Stimulated activated CD8-positive, alpha-beta memory T cell treated with anti-CD3 and anti-CD28 coated beads, Interleukin-4, amount 100 ng/mL, for 1 hour (primary cell): ENCODE results near the gene ALCAM.

Experiments
- DNase-seq, 2 donors: peaks; one replicate each; pipeline ENCODE4 v3.0.0-alpha.2; 2020; ENCODE audit warnings: low read depth in 2 of 2, low spot score in 1 of 2

The ALCAM gene

DNA sequence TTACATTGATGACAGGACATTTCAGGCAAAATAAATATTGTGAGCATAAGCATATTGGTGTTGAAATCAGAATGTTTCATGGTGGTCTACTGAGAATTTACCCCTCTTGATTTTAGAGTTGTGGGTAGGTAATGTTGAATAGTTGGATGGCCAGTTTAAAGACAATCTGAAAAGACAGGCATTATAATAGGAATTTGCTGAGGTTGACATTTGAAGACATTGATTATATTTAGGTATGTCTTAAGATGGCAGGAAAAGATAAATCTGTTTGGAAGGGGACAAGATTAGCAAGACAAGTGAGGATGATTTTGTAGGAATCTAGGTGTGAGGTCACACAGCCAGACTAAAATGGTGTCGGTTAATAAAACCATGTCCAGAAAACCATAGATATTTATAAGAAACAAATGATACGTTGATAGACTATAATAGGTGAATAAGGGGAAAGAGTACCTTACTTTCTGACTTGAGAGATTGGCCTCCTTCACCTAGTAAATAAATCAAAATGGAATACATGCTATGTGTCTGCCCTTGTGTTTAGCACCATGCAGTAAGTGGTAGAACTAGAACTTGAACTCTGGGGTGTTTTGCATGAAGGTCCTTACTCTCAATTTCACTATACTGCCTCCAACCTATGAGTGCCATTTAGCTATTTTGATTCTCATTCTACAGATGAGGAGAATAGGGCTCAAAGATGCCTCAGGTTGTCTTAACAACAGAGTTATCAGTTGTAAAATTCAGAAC is 57.9 kb downstream of the ALCAM start:
- no peak for DNase-seq

DNA sequence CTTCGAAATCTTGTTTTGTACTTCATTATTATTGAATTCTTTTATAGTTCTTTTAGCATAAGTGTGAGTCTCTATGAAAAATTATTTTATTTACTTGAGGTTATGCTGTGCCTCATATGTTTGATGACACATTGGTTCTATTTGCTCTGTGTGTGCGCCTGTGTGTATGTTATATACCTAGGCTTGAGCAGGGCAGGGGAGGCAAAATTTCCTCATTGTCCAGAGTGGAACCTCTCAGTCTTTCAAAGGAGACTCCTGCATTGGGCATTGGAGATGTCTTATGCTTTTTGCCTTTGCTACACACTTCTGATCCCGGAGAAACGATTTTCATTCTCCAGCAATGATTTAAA is 58.4 kb downstream of the ALCAM start:
- no peak for DNase-seq

DNA sequence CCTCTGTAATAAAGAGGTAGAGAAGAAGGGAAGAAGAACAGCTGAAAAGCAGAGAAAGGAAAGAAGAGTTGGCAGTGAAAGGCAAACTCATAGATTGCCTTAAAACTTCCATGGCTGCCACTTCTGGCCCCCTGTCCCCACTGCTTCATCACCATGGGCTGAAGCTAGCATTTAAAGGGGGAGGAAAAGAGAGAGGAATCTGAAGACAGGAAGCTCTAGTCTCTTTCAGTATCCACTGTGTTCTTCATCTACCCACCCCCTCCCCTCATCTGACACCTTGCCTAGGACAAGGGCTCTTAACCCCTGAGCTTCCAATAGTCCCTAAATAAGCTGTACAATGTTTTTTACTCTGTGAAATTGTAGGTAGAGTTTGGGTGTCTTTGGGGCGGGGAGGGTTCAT is 60.6 kb downstream of the ALCAM start:
- no peak for DNase-seq

DNA sequence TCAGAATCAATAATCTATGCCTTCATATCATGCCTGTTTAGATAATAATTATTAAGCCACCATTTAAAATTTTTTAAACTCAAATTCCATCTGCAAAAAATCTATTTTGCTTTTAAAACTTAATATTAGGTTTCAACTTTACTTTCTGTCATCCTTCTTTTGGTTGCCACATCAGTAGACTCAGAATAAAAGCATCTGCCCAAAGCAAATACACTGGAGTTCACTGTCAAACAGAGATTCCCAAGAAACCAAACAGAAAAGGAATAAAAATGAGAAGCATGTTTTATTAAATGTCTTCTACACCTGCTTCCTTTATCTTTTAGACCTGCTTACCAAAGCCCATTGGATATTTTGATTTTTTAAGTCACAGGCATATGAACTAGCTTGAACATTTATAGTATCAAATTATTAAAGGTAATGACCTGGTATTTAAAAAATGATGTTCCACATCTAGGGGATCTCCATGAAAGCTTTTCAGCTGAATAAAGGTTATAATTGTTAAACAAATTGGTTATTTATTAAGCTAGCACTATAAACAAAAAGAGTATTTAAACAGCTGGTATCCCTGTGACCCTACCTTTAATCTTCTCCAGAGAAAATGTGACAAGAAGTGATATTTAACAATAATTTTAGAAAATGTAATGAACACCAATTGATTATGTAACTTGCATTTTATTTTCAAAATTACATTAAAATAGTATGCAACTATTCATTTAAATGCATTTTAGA is 62.5 kb downstream of the ALCAM start:
- DNase-seq: no peak

DNA sequence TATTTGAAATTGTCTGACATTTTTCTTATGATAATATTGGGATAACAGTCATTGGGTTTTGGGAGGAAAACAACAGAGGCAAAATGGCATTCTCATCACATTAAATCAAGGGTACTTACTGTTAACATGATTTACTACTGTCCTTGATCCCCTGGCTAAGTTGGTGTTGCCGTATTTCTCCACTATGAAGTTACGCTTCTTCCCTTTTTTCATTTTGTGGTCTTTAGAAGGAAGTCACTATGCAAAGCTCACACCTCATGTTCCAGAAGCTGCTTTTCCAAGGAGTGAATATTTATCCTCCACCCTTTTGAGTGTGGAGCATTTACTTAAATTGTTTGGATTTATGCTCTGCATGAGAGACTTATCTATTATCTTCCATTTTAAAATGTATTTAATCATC is 63.7 kb downstream of the ALCAM start:
- DNase-seq: no peak

DNA sequence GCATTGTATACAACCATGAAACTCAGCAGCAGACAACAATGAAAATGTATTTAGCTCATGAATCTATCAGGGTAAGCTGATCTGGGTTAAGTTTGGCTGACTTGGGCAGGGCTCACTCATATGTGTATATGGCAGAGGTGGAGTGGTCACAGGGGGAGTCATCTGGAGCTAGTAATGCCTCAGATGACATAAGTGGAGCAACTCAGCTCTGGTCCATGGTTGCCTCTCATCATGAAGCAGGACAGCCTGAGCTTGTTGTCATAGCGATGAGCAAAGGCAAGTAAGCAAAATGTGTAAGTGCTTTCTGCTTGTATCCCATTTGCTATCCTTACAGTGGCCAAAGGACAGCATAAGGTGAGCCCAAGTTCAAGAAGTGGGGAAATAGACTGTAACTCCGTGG is 64.5 kb downstream of the ALCAM start:
- no peak for DNase-seq

DNA sequence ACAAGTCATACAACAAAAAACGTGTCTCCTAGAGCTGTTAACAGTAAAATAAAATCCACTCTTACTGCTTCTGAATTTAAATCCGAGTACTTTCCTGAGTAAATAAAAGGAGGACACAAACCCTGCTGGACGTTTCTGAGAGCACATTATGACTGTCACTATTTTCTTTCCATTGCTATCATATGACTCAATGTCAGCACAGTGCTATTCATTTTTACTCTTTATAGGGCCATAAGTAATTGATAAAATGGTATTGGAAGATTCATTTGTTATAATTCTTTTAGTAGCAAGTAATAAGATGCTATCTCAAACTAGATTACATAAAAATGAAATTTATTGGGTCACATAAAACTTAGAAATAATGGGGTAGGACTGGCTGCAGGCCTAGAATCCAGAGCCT is 68.6 kb downstream of the ALCAM start:
- DNase-seq: no peak

DNA sequence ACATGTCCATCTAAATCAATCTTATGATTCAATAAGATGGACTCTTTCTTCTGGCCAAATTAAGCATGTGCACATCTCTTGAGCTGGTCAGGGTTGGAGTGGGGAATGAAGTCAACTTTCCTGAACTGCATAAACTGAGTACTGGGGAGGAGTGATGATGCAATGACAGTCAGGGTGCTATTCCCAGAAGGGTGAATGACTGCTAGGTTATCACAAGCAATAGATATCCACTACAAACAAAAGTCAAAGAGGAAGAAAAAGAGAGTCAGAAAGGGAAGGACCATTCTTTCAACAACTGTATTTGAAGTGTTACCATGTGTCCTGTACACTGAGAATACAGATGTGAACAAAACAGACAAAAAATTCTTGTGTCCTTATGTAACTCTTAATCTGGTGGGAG is 70.0 kb downstream of the ALCAM start:
- no peak for DNase-seq

DNA sequence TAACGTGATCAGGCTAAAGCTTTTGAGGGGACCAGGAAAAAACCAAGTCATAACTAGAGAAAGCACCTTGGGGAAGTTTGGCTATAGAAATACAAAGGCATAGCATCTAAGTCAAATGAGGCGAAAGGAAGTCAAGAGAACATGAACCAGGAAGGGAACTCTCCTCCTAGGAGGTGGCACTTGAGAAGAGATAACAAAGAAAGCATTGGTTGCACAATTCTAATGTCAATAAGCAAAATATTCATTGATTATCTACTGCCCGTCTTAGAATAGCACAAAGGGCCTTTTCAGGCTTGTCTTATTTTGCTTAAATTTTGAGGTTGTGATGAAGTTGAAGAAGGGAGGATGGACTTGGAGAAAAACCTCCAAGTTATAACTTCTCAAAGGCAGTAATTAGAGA is 73.4 kb downstream of the ALCAM start:
- no peak for DNase-seq

DNA sequence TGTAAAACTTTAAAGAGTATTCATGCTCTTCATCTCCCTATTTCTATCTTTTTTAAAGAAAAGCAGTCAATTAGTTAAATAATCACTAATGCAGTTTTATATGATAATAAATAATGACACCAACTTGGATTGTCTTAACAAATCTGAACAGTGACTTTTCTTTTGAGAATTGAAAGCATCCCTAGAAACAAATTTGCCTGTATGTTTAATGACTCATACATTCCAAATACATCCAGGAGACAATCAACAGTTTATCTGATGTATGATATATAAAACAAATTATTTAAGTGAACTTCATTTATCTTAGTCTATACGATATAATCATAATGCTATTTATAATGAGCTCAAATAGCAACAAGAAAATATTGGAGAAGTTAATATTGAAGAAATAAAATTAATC is 78.0 kb downstream of the ALCAM start:
- no peak for DNase-seq

DNA sequence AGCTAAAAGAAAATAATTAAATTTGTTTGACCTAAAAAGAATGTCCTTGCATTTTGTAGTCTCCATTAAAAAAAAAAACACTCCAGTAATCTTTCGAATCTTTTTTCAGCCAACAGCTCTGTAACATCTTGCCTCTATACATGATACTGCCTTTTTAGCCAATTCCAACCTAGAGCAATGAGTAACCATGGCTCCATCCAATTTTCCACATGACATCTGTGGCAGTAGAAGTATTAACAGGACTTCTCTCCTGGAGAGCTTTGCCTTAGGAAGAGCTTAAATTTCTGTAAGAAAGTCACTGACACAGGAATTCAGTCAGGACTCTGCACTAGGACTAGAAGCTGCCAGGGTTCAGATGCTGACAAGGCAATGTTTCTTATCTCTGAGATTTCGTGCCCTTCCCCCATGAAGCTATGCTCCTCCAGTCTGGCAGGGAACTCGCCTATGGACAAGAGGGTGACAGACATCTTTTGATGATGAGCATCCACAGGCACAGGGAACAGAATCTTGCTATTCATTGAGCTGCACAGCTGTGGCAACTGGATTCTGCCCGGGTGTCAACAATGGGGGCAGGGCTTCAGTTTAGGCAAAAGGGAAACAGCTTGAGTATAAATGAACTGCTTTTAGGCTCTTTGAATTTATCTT is 81.8 kb downstream of the ALCAM start:
- no peak for DNase-seq

DNA sequence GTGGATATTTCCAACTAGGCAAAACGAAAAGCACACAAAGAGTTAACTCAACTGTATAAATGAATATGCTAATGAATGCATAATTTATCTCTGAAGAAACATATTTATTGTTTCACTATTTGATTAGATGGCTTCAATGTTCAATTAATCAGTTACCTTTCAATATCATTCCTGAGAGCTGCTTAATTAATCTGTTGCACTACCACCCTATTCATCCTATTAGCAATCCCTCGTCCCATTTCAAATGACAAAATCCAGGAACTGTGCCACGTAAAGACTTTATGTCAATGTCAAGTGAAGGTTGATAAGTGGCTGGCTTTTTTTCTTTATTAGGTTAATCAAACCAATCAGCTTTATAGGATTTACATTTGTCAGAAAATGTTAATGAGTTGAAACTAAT is 82.7 kb downstream of the ALCAM start:
- no peak for DNase-seq

DNA sequence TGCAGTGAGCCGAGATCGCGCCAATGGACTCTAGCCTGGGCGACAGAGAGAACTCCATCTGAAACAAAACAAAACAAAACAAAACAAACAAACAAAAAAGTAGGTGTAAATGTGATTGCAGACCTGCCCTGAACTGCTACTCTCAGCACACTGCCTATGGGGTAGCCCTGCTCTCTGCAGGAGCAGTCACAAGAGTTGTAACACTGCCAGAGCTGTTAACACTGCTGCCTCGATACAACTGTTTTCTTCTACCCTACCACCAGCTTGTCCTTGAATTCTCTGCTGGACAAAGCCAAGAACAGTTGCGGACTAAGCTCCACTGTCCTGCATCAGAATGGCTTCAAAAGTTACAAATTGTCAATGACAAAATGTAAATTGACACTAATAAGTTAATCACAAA is 89.3 kb downstream of the ALCAM start:
- no peak for DNase-seq

DNA sequence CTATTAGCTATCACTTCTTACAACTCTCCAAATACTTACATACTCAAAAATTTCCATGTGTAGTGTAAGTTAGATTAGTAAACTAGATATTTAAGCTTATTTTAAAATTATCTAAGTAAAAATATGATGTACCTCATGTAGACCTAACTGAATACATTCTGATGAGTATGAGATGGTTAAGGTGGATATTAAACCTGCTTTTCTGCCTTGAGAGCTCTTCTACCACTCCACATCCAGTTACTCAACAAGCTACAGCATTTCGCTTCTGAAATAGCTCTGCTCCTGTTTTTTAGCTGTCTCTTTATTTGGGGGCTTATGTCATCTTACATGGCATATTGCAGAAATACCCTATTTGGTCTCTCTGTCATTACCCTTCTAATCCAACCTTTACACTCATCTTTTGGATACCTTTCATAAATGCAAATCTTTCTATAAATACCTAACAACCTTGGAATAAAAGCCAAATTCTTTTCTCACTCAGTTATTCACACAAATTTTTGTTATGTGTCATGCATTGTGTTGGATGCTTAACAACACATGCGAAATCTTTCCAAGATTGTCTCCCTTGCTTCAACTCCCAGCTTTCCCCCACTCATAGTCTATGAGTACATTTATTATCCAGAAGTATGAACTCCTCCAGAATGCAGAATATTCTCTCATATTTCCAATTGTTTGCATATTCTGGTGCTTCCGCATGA is 92.0 kb downstream of the ALCAM start:
- DNase-seq: no peak

DNA sequence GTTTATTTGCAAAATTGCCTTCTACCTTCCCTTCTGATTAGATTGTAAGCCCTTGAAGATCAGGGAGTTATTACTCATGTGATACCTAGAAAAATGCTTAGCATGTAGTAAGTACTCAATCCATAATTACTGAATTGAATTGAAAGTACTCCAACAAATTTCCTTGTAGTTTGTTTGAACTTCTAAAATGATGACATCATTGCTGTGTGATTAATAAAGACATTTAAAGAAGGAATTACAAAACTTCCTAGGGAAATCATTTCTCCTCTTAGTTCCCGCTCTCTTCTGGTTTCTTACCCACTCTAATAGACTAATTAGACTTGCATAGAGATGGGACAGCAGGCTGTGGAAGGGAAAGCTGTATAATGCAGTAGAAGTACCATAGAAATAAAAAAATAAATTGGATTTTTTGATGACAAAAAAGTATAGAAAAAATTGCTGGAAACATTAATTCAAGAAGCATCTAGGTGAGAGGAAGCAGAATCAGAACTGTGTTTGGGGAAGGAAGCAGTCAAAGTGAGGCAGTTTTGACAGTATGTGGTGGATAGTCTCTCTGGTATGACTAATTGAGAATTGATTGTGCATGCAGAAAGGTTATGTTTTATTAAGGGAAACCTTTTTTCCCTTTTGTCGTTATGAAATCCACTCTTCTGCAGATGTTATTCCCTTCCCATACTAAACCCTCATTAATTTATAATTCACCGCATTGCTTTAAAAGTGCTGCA is 93.0 kb downstream of the ALCAM start:
- no peak for DNase-seq

DNA sequence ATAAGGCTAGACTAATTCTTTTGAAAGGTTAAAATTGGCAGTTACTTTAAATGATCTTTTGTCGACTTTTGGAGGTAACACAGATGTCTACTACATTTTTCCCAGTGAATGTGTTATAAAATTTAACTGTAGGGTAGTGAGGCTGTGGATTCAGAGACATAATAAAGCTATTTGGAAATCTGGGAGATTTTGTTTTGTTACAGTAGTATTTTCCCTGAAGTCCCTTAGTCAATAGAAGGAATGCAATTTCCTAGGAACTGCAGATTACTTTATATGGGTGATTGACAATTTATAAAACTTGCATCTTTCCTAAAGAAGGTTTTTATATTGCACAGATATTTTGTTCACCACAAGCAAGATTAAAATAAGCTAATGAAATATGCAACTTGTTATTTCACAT is 96.9 kb downstream of the ALCAM start:
- DNase-seq: no peak

DNA sequence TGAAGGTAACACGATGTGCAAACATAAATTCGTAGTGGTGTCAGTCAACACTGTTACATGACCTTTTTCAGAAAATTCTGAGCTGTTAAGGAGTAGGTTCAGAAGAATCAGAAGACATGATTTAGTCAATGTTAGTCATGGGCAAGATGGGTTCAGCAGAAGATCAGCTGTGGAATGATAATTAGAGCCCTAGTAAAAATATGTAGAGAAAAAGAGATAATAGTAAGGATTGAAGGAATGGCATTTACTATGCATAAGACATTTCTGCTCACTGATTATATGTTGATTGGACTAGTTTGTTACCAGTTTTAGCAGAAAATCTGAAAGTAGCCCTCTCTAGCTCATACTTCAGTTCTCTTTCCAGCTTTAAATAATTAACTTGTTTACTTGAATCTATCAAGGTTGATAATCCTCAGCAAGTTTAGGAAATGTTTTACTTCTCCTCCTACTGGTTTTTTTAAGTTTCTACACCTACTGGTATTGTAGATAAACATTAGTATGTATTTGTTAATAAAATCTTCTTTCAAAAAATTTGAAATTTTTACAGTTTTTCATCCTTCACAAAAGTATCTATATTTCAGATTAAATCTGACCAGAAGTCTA is 98.6 kb downstream of the ALCAM start:
- no peak for DNase-seq

DNA sequence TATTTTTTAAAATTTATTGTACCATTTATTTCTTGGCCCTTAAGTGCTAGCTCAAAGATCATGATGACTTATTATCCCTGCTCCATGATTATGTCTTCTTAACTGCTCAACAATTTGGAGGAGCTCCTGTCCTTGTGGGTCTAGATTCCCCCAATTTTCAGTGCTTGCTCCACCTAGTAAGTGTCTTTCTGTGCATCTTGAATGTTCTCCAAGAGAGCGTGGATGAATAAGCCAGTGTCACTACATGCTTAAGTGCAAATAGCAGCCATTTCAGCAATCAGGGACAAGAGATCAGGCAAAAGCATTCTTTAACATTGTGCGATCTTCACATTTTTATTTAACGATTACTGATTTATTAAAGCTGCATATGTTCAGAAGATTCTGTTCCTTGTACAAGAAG is 99.4 kb downstream of the ALCAM start:
- DNase-seq: no peak

DNA sequence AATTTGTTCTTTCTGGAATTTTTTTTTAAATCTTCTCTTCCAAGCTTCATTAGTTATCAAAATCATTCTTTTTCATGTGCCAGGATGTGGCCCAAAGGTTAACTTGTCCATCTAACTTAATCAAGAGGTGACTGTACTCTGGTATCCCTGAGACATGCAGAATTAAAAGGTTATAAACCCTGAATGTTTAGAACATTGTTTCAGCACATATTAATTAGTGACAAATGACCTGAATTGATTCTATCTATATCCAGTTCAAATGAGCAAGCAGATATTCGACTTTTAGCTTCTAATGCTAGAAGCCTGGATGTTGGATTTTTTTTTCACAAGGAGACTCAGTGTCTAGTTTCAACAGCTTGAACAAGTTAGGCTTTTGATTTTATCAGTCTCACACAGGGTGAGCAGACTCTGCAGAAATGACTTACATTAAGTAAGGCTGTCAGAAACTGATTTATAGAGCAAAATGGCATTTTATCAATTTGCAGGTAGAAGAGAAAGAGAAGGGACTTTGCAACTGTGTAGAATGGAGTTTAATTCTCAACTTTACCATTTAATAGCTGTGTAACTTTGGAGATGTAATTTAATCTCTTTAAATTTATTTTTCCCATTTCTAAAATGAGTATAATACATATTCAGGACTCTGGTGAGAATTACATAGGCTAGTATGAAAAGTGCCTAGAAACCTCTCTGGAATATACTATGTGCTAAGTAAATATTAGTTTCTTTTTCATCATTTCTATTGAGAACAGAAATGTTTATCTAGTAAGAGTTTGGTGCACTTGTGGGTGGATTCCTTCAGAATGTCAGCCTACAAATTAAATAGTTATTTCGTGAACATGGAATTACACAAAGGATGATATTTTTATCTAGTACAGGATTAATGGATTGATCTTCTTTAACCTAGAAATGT is 100.0 kb downstream of the ALCAM start:
- no peak for DNase-seq

DNA sequence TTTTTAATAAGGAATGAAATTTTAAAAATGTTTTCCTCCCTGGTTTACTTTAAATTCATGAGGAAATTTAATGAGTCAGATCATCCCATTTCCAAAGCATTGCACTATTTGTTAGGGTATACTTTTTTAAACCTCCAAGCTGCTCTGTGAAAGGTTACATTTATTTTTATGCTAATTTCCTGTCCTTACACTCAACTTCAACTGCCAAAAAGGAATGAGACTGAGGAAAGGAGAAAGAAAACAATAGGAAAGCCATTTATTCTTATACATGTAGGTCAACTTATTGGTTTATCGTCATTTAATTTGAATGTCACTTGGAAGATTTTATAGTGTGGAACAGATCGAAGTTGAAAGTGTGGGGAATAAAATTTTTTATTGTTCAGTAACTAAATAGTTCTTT is 104.1 kb downstream of the ALCAM start:
- DNase-seq: no peak
